Stimulated activated CD4-positive, alpha-beta T cell treated with anti-CD3 and anti-CD28 coated beads, TNF-alpha, amount 100 ng/mL, for 24 hours (primary cell): ENCODE data around the gene RFX4.

Source experiments
- DNase-seq, 3 experiments: peaks; one replicate each; pipeline ENCODE4 v3.0.0-alpha.2; 2020; ENCODE audit warnings: low read depth in 3 of 3

The RFX4 gene

DNA sequence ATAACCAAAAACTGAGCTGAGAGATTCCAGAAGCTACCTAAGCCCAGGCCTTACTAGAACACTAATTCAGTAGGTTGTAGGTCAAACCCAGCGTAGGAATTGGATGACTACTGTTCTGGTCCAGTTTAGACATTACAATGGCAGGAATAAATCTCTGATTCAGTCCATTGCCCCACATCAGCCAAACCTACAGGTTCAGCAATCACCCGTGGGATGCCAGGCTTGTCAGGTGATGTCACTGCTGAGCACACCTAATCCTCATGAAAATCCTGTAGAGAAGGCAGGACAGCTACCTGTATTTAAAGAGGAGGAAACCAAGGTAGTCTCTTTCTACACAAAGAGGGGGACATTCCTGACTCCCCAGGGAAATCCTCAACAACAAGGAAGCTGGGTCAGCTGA, 63.7 kb downstream of the RFX4 start:
- DNase-seq: no peak

DNA sequence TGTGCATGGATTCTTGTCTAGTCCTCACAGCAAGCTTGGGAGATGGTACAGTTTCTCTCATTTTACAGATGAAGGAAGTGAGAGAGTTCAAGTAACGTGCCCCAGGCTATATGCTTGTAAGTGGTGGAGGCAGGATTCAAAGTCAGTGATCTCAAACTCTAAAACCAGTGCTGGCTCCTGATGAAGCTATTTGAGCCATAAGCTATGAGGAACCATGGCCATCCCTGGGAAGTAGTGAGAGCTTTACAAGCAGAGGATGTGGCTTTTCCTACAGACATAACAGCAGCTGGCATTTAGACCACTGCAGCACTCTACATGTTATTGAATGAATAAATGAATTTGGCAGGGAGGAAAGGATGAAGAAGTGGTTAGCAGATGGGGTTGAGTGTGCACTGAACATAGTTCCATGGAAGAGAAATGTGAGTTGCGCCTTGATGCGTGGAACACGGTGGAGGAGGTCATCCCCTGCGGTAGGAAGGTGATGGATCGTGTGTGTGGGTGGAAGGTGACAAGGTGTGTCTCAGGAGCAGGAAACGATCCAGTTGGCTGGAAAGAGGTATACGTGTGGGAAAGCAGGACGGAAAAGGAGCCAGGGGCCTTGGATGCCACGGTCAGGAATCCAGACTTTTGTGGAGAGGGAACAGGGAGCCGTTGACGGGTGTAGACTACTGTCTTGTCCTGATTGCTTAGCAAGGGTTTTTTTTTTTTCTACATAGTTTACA, 65.2 kb downstream of the RFX4 start:
- no peak for DNase-seq

DNA sequence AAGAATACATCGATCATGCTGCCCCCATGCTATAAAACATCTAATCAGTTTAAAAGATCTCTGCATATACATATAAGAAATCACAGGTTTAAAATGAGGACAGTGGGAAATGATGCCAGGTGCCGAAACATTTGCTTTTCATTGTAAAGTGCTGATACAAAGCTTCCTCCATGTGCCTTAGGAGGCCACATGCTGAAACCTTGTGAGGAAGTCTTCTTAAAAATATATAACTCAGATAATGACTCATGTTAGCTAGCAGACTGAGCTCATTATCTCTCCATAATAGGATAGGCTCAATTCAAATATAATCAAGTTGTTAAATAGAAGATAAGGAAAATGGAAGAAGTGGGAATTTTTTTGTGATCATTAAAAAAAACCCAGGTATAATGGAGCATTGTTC, 65.9 kb downstream of the RFX4 start:
- DNase-seq: no peak

DNA sequence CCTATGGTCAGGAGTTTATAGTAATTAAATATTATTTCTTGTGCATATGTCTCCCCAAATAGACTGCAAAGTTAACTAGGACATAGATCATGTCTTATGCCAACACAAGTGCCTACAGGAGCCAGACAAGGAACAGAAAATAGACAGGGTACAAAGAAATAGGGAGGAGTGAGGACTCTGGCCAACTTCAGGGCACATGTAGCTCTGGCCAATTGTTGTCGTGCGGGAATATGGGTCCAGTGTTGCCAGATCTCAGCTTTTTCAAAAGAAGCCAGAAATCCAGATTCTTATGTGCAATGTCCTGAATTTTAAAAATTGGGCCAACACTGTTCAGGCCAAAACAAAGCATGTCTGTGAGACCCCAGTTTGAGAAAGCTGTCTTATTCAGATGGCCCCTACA, 68.7 kb downstream of the RFX4 start:
- no peak for DNase-seq

DNA sequence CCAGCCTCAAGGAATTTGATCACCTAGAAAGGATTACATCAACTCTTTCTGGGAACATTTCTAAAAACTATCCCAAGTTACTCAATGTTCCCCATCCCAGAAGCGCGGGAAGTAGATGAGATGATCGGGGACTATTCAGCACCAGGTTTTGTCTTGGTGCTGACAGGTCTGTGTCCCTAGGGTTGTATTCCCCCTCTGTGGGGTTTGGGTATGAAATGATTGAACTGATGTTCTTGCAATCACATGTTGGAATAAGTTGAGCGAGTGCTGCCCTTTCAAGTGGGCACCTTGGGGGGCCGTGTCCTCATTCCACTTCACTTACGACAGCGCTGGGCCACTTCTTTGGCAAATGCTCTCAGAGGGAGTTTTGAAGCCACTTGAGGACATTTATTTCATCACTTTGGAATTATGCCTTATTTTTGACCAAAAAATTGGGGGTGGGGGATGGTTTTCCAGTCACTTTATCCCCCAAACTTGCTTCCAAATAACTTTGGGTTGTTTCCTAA, 69.8 kb downstream of the RFX4 start:
- no peak for DNase-seq

DNA sequence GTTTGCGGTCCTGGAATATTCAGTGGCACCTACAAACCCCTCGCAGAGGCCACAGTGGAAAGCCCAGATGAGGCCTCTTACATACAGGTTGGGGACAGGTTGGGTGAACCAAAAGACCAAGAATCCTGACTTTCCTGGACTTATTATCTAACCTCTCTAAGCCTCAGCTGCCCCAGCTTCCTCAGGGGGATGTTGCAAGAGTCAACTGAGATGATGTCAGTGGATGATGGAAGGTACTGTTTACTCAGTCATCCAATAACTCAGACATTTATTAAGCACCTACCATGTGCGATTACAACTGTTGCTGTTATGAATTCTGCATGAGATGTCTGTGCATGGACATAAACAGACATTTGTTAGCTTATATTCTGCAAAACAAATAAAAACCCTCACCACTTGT, 72.8 kb downstream of the RFX4 start:
- no peak for DNase-seq

DNA sequence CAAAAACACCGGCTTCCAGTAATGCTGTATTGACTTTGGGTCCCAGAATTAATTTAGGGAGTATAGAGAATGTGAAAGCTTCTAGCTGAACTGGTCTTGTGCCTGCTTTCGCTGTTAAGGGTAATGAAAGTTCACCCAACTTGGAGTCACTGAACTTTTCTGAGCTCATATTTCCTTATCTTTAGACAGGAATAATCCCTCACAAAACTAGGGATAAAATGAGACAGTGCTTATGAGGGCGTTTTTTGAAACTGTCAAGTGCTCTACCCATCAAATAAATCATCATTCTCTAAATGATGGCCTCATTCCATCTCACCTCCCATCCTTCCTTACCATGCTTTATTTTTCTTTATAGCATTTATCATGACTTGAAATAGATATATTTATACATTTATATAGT, 74.7 kb downstream of the RFX4 start:
- DNase-seq: no peak

DNA sequence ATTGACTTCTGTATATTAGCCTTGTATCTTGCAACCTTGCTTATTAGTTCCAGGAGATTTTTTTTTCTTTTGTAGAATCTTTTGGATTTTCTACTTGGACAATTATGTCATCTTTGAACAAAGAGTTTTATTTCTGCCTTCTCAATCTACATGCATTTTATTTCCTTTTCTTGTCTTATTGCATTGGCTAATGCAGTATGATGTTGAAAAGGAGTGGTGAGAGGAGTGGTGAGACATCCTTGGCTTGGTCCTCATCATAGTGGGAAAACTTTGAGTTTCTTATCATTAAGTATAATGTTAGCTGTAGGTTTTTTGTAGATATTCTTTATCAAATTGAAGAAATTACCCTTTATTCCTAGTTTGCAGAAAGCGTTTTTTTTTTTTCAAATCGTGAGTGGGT, 80.6 kb downstream of the RFX4 start:
- DNase-seq: no peak

DNA sequence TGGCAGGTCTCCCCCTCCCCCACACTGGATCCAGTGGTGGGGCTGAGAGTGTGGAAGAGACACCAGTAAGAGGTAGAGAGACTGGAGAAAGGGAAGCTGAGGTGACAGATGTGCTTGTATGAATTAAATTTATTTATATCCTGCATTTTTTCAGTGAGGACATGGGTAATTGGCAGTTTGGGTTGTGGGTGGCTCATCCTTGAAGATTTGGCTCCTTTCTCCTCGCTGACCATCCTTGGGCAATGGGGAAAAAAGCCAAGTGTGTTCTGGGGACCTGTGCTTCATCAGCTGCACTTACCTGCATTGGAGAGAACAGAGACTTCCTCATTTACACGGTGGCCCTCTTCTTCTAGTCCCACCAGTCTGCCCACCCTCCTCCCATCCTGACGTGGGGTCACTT, 86.4 kb downstream of the RFX4 start:
- no peak for DNase-seq

DNA sequence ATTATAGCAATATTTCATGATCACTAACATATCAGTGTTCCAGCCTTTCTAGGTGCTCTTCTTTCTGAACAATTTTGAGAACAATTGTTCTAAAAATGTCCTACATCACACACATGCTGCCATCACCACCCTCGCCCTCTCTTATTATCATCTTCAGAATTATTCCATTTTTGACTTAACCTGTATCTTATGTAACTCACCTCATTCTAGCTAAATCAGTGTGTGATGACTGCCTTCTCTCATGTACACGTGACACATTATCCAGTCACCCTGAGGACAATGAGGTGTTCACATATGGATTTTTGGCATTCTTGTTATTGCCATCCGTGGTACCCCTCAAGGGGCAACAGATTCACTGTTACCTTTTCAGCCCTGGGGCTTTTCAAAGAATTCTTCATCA, 87.3 kb downstream of the RFX4 start:
- DNase-seq: no peak

DNA sequence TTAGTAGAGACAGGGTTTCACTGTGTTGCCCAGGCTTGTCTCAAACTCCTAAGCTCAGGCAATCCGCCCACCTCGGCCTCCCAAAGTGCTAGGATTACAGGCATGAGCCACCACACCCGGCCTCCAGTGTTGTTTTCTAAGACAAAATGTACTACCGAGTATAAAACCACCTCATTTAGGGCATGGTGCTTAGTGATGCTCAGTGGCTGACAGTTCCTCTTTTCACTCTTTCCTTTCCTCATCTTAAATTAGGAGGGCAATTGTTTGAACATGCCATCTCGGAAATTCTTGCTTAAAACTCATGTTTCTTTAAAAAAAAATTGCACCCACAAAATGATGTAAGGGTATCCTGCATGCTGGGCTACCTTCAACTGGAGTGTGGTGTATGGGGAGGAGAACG, 89.0 kb downstream of the RFX4 start:
- DNase-seq: no peak

DNA sequence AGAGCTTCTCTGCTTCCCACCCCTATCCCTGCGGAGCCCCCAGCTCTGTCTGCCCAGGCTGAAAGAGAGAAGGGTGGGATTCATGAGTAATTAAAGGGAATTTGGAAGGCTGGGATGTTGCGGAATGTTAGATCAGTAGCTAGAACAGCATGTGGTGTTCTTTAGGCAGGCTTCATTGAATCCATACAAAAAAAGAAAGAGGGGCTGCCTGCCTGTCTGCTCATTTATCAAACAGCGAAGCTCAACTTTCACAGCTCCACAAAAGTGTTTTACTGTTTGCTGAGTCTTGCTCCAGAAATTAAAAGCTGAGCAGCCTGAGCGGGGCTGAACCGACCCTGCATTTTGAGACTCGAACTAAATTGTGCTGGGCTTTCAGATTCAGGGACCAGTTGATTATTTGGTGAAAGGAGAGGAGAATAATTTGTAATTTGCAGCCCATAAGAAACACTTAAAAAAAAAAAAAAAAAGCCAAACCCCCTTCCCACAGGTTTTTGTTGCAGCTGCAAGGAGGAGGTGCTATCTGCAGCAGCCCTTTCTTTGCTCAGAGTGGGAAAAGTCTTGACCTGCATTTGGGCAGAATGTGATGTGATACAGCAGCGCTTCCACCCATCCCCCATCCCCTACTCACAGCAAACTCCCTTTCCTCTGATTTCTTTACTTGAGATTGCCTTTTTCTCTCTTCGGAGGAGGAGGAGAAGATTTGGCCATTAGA, 89.7 kb downstream of the RFX4 start:
- no peak for DNase-seq

DNA sequence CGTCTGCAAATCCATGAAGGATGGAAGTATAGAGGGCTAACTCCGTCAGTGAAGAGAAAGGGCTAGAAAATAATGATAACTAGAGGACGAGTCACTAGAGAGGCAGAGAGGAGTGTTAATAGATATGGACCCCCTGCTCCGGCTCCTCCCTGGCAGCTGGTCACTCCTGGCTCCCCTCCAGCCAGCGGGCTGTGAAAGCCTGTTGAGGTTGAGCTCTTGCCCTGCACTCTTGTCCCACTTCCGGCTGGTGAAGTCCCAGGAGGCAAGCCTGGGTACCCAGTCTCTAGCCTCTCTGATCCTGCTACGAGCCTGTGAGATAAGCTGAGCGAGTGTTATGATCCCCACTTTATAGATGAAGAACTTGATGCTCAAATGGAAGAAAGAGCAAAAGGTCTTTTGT, 90.3 kb downstream of the RFX4 start:
- no peak for DNase-seq

DNA sequence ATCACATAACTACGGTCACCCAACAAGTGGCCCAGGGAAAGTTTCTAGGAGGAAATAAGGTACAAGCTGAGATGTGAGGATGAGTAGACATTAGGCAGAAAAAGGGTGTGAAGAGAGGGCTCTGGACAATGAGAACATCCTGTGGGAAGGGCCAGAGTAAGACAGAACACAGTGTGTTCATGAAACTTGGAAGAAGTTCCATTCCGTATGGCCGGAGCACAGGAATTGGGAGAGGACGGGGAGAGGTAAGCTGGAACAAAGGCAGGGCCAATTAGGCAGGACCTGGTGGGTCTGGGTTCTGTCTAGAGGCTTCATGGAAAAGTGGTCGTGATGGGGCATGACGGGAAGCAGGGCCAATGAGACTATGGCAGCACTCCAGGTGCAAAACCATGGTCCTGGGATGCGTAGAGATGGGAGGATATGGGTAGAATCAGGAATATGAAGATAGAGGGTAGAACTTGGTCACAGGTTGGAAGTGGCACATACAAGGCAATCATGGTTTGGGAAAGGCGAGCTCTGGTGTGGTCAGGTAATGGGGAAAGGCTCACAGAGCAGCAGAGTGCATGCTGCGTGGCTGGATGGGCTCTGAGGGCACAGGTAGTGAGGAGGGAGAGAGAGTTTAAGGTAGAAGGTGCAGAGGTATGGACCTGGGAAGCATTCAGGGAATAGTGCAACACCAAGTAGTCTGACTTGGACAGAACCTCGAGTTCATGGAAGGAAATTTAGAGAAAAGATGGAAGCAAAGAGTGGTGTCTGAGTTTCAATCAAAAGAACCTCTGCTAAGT, 93.0 kb downstream of the RFX4 start:
- no peak for DNase-seq

DNA sequence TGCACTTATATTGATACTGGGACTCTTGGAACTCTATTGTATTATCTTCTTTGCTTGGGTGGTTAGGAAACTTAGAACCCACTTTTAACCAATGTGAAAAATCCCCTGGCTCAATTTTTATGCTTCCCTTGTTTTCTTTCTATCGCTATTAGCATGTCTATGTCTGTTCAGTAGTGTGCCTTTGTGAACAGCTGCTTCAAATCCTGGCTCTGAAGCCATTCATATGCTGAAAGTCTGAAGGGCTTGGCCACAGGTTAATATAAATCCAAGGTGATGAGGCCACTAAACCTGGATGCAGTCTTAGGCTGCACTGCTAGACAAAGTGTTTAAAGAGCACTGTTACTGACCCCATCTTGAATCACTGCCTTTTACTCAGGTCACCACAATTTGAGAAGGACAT, 96.8 kb downstream of the RFX4 start:
- DNase-seq: no peak

DNA sequence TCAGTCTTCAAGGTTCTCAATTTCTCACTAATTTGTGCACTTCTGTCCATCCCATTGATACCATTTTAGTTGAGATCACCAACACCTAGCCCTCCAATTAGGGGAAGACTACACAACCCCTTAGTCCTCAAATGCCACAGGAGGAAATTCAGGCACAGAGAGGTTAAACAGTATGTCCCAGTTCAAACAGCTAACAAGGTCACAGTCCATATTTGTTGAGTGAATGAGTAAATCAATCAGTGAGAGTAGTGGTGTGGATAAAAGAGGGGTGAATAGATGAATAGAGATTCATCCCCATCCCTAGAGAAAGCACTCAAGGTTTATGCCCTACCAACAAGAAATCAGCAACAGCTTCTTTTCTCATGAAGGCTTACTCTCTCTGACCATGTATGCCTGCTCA, 97.5 kb downstream of the RFX4 start:
- DNase-seq: no peak

DNA sequence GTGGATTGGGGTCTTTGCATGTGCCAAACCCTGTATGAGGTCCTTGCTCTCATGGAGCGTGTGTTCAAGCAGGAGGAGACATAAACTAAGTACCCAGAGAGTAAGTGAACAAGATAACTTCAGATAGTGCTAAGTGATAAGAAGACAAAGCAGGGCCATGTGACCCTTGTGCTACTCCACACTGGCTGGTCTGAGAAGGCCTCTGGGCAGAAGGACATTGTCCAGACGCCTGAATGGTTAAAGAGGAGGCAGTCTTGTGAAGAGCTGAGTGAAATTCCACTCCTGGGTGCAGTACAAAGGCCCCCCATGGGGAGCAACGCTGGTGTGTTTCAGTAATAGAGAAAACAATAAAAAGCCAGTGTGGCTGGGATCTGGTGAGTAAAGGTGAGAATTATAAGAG, 98.4 kb downstream of the RFX4 start:
- no peak for DNase-seq

DNA sequence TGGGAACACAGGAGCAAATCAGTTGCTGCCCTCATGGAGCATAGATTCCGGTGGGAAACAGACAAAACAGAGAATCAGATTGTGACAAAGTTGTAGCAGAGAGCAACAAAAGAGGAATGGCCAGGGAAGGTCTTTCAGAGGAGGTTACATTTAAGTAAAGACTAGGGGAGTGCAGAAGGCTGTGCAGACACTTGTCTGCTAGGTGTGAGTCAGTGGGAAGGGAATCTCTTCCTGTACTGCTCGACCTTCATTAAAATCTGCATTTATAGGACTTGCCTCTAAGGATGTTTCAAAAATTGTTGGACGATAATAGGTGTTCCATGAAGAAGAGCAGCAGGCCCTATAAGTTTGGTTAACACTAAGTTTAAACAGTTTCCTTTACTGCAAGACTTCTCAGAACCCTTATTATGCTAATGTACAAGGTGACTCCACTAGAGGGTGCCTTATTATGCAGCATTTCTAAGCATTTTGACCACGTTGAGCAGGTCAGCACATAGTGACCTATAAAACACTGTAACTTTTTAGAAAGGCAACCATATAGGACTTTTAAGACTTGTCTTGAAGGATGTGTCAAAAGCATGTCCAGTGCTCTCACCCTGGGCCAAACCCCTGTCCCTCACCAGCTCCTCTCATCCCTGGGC, 99.9 kb downstream of the RFX4 start:
- no peak for DNase-seq

DNA sequence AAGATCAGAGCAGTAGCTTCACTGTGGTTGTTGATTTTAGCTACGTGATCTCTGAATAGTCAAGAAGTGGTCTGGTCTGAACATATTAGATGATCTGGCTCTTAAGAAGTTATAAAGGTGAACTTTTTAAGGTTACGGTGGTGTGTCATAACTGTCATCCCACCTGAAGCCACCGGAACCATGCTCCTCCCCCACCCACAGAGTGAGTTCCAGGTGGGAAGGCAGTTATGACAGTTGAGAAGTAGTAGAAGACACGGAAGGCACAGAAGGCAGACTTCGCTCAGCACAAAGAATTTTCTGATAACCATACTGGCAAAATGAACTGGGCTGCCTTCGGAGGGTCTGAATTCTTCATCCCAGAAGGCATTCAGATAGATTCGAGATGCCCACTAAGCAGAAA, 101.7 kb downstream of the RFX4 start:
- no peak for DNase-seq

DNA sequence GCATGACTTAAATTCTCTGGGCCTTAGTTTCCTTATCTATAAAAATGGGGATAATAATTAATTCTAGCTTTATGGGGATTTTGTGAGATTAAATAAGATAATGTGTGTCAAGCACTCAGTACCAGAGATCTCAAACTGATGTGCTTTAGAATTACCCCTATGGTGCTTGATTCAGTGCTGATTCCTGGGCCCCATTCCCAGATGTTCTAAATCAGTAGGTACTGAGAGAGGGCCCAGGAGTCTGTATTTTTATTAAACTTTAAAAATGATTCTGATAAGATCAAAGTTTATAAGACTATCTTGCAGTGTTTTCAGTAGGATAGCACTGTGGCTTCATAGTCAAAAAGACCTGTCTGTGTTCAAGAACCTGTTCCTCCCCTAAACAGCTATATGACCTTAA, 102.6 kb downstream of the RFX4 start:
- no peak for DNase-seq

DNA sequence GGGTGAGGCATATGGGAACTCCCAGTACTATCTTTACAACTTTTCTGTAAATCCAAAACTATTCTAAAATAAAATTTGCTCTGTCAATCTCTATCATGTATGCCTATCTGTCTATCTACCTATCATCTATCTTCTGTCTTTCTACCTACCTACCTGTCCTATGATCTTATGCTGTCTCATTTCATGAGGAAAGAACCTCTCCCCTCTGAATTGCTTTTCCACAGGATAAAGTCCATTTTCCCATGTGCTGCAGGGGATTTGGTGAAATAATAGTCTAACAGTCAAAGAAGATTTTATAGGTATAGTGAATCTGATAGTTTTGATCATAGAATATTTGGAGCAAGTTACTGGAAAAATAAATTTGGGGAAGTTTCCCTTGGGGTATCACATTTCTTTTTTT, 104.9 kb downstream of the RFX4 start:
- DNase-seq: no peak

DNA sequence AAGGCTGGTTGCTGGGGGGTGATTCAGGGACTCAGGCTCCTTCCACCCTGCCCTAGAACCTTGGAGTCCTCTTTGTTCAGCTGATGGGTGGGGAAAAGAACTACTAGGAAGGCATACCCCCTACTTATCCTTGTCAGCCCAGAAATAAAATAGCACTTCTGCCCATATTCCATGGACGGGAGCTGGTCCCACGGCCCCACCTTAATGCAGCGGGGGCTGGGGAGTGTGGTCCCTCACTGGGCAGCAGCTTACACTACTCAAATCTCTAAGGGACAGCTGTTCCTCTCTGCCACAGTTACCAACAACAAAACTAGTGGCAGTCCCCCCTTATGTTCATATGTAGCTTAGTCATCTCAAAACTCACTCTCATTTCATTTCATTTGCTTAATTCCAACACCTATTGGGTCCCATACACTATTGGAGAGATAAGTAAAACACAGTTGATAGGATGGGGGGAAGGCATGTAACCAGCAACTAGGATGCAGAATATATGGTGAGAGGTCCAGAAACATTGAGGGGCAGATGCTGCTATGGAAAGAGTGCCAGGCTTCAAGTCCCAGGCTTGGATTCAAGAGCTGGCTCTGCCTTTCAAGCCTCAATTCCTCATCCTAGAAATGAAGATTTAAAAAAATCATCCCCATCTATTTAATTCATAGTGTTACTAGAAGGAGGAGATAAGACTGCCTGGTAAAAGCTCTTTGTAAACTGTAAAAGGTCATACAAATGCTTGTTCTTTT, 107.9 kb downstream of the RFX4 start:
- no peak for DNase-seq
